Ovary (tissue), 3 donors: Measurements from ENCODE around the gene RNF223.

Experiments used
- EP300 ChIP-seq: sonication (generic); formaldehyde crosslinking; IDR thresholded peaks from one replicate; pipeline ENCODE4 v1.6.1; 2017; ENCODE audit warnings: antibody characterized with exemption
- TF ChIP-seq, protein P1 (sequence below), 3 donors: fragments of 450-650 bp in 2 of 3; fragments of 200-600 bp in 1 of 3; IDR thresholded peaks; one replicate each; pipeline versions ENCODE4 v1.5.1 to v1.8.0; 2016 to 2022; ENCODE audit warnings: antibody characterized with exemption in 3 of 3, mild to moderate bottlenecking in 1 of 3
- donor health status: DM: no; HTN: no; CAD: no.

DNA sequence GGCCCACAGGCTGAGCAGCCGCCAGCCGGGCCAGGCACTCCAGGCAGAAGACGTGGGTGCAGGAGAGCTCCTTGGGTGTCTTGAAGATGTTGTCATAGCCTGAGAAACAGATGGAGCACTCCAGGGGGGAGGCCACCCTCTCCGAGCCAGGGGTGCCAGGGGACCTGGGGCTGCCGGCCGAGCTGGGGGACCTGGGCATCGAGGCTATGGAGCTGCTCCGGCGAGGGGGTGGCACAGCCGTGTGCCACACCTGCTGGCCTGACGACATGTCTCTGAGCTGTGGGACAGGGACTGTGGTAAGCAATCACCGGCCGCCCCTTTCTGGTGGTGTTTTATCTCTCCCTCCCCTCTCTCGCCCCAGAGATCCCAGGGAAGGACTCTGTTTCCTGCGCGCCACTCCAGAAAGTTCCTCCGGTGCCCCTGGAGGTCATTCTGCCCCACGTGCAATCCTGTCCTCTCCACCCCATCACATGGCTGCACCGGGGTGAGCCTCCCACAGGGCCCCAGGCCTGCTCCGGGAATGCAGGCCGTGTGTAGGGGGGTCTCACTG, 1.7 kb downstream of the RNF223 start:
- TF ChIP-seq EP300: no peak
- TF ChIP-seq, protein P1, sequence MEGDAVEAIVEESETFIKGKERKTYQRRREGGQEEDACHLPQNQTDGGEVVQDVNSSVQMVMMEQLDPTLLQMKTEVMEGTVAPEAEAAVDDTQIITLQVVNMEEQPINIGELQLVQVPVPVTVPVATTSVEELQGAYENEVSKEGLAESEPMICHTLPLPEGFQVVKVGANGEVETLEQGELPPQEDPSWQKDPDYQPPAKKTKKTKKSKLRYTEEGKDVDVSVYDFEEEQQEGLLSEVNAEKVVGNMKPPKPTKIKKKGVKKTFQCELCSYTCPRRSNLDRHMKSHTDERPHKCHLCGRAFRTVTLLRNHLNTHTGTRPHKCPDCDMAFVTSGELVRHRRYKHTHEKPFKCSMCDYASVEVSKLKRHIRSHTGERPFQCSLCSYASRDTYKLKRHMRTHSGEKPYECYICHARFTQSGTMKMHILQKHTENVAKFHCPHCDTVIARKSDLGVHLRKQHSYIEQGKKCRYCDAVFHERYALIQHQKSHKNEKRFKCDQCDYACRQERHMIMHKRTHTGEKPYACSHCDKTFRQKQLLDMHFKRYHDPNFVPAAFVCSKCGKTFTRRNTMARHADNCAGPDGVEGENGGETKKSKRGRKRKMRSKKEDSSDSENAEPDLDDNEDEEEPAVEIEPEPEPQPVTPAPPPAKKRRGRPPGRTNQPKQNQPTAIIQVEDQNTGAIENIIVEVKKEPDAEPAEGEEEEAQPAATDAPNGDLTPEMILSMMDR (IDR thresholded peaks at IDR 0.05): no peak
